Nasal cavity respiratory epithelium epithelial cell of viscerocranial mucosa (primary cell): Measurements from ENCODE around the gene CCL14. TPM values are rescaled to one million over a fixed set of nuclear protein-coding genes. Genes with fewer than 3 reads are reported as not detected.

ENCODE experiments used
- total RNA-seq: library from RNA; depleted of rRNA; stranded (reverse); fragments of >200 nt; gene quantifications from 2 replicates; pipeline ENCODE4 v1.2.3, GENCODE V29; 2014

CCL14 gene
- not detected in 2 replicates for total RNA-seq

GRCh38 chr17:35986643-35987042 is at the start of gene CCL14:
TSS of gene CCL14 (minus strand) at chr17:35986729. CDS start at chr17:35986649, 80 bp downstream.

GRCh38 chr17:36017799-36018198 is 31.3 kb upstream of the CCL14 start, which contains the start of gene CCL23:
TSS of gene CCL23 (minus strand) at chr17:36017972. CDS start at chr17:36017897, 75 bp downstream.

GRCh38 chr17:36001110-36001771 is 14.7 kb upstream of the CCL14 start, which contains the start of gene CCL15:
TSS of gene CCL15 (minus strand) at chr17:36001553. CDS start at chr17:36001492, 61 bp downstream.

GRCh38 chr17:35981246-35981645 is 5.3 kb downstream of the CCL14 start, which contains the start of gene CCL16:
TSS of gene CCL16 (minus strand) at chr17:35981497. CDS start at chr17:35981420, 77 bp downstream.

GRCh38 chr17:35943537-35943936 is 43.0 kb downstream of the CCL14 start, which contains the start of gene LYZL6:
TSS of gene LYZL6 (minus strand) at chr17:35943713. CDS start at chr17:35939356, 4,357 bp downstream.

Other genes starting within 250 kb of the CCL14 start
- under 0.01 and 0.07 TPM in 2 replicates for gene GAS2L2, start 233.5 kb downstream of the CCL14 start, total RNA-seq
- not detected in 2 replicates for gene C17orf50, start 225.8 kb downstream of the CCL14 start, total RNA-seq
- 31.8 and 151 TPM in 2 replicates for gene MMP28, start 191.1 kb downstream of the CCL14 start, total RNA-seq
- 68.0 and 178 TPM in 2 replicates for gene TAF15, start 177.2 kb downstream of the CCL14 start, total RNA-seq
- not detected in 2 replicates for gene HEATR9, start 117.8 kb downstream of the CCL14 start, total RNA-seq
- gene CCL5, start 106.4 kb downstream of the CCL14 start, total RNA-seq = 0.07 and 0.34 TPM in 2 replicates
- gene RDM1, start 56.0 kb downstream of the CCL14 start, total RNA-seq = 0.14 TPM in 1 of 2 replicates, not detected in the other
- not detected in 2 replicates for gene LYZL6, start 43.0 kb downstream of the CCL14 start, total RNA-seq
- not detected in 2 replicates for gene CCL16, start 5.2 kb downstream of the CCL14 start, total RNA-seq
- gene CCL15, start 14.8 kb upstream of the CCL14 start, total RNA-seq = not detected in 2 replicates
- gene CCL23, start 31.2 kb upstream of the CCL14 start, total RNA-seq = not detected in 2 replicates
- gene CCL18, start 77.5 kb upstream of the CCL14 start, total RNA-seq = not detected in 2 replicates
- gene CCL3, start 103.4 kb upstream of the CCL14 start, total RNA-seq = not detected in 2 replicates
- gene CCL4, start 117.1 kb upstream of the CCL14 start, total RNA-seq = not detected in 2 replicates
- 1.4 and 3.2 TPM in 2 replicates for gene TBC1D3B, start 189.9 kb upstream of the CCL14 start, total RNA-seq
- not detected in 2 replicates for gene CCL3L1, start 210.0 kb upstream of the CCL14 start, total RNA-seq
- gene CCL4L2, start 224.3 kb upstream of the CCL14 start, total RNA-seq = not detected in 2 replicates